ENCODE data around the gene SPATA18. TPM values are rescaled to one million over a fixed set of nuclear protein-coding genes. Genes with fewer than 3 reads are reported as not detected.

The SPATA18 gene
- total RNA-seq, 4 donors from 2014 or later: 10.5 to 25.1 (median 13.7) TPM

DNA sequence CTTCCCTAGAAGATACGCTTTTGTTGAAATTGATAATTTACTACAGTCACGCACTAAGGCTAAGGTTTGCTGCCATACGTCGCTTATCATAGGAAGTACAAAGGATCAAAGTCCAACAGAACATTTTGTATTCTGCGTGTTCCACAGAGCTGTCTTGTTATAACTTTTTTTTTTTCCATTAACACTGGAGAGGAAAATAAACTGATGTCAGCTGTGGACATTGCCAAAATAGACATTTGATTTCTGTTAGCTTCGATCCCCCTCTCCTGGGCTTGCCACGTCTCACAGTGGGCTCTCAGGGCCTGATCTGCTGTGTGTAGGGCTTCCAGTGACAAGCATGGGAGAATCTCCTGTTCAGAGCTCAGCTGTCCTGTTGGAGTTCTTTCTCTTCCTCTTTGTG lies 93.3 kb downstream of the SPATA18 start:
- WGBS: 61% methylated on average over 7 of the region's 7 CpGs
- peaks cover 4% of the 10 kb centered on the region for H3K9me3 ChIP-seq
- TF ChIP-seq EP300 (IDR thresholded peaks at IDR 0.05) (no peak), POLR2A (IDR thresholded peaks at IDR 0.05) (no peak), POLR2AphosphoS5 (IDR thresholded peaks at IDR 0.05) (no peak)
- TF ChIP-seq, protein P1, sequence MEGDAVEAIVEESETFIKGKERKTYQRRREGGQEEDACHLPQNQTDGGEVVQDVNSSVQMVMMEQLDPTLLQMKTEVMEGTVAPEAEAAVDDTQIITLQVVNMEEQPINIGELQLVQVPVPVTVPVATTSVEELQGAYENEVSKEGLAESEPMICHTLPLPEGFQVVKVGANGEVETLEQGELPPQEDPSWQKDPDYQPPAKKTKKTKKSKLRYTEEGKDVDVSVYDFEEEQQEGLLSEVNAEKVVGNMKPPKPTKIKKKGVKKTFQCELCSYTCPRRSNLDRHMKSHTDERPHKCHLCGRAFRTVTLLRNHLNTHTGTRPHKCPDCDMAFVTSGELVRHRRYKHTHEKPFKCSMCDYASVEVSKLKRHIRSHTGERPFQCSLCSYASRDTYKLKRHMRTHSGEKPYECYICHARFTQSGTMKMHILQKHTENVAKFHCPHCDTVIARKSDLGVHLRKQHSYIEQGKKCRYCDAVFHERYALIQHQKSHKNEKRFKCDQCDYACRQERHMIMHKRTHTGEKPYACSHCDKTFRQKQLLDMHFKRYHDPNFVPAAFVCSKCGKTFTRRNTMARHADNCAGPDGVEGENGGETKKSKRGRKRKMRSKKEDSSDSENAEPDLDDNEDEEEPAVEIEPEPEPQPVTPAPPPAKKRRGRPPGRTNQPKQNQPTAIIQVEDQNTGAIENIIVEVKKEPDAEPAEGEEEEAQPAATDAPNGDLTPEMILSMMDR (IDR thresholded peaks at IDR 0.05): no peak
- no peak overlapping the region for H3K4me3 ChIP-seq
- no peak for DNase-seq (ENCODE audit: low spot score in 2 of 2)
- no peaks in the 10 kb centered on the region for H3K27me3 ChIP-seq
- no peaks in the 10 kb centered on the region for H3K36me3 ChIP-seq
- H3K27ac ChIP-seq: peak overlapping the region; percentile 26
- H3K4me1 ChIP-seq: no peaks in the 10 kb centered on the region

Other genes with a start within 250 kb of the SPATA18 start
- gene DCUN1D4, start 208.2 kb upstream of the SPATA18 start, total RNA-seq: 10 to 100 TPM; 15.4 to 35.6 (median 20.8) TPM
- gene LRRC66, start 30.9 kb upstream of the SPATA18 start, total RNA-seq: under 1 TPM in 2 of 4 donors, not detected in 2; 0.25 to 0.64 TPM
- gene SGCB, start 13.0 kb upstream of the SPATA18 start, total RNA-seq: 1 to 10 TPM; 7.0 to 8.9 (median 7.5) TPM